NCI-H2081 treated with DMSO at 0.1 percent for 48 hours (cell line): ENCODE measurements around the gene NT5C3A.
A peak's percentile ranks its signal among the peaks of the same experiment; 100 is the strongest.

Source experiments
- DNase-seq: peaks from one replicate; lab custom pipeline; 2025; lab: John Stamatoyannopoulos, UW

The NT5C3A gene

DNA sequence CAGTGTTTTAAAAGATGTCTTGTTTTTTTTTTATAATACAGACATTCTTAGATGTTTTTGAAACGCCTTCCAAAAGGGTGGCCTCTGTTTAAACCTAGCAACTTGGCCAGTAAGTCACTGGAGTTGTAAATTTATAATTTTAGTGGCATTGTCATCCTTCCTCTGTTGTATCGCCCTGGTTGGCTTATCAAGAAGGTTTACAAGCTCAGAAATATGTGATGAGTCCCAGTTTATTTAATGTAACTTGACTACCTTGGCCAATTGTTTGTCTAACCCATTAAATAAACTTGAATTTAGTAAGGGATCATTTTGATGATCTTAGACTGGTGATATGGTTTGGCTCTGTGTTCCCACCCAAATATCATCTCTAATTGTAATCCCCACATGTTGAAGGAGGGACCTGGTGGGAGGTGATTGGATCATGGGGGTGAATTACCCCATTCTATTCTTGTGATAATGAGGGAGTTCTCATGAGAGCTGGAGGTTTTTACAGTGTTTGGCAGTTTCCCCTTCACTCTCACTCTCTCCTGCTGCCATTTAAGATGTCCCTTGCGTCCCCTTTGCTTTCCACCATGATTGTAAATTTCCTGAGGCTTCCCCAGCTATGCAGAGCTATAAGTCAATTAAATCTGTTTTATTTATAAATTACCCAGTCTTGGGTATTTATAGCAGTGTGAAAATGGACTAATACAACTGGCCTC is 13.4 kb upstream of the NT5C3A start:
- DNase-seq = no peak

DNA sequence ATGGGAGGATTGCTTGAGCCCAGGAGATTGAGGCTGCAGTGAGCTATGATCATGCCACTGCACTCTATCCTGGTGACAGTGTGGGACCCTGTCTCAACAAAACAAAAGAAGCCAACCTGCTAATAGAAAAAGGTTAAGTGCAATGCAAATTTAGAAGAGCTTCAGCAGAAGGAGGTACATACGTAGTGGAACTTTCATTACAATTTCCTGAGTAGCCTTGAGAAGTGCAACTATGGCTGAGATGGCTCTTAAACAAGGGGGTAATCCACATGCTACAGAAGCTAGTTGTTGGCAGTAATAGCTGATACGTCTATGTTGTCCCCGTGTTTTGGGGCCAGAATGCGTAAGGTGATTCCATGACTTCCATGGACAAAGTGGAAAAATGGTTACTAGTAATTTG is 10.7 kb upstream of the NT5C3A start:
- DNase-seq = no peak

DNA sequence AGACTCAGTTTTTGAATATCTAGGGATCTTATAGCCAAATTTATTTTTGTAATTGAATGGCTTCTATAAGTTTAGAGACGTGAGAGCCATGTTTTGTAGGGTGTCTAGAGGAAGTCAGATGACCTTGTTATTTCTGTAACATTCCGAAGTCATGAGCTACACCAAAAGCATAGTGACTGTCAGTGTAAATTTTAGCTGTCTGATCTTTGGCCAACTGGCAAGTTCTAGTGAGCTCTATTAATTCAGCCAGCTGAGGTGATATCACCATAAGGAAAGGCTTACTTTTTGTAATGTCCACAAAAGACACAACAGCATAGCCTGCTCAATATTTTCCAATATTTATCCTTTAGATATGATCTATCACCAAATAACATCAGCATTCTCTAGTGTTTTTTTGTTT is 9.9 kb upstream of the NT5C3A start:
- no peak for DNase-seq

DNA sequence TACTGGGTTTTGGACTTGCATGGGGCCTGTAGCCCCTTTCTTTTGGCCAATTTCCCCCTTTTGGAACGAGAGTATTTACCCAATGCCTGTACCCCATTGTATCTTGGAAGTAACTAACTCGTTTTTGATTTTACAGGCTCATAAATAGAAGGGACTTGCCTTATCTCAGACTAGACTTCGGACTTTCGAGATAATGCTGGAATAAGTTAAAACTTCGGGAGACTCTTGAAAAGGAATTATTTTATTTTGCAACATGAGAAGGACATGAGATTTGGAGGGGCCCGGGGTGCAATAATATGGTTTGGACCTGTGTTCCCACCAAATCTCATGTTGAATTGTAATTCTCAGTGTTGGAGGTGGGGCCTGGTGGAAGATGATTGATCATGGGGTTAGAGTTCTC is 8.3 kb upstream of the NT5C3A start:
- no peak for DNase-seq

DNA sequence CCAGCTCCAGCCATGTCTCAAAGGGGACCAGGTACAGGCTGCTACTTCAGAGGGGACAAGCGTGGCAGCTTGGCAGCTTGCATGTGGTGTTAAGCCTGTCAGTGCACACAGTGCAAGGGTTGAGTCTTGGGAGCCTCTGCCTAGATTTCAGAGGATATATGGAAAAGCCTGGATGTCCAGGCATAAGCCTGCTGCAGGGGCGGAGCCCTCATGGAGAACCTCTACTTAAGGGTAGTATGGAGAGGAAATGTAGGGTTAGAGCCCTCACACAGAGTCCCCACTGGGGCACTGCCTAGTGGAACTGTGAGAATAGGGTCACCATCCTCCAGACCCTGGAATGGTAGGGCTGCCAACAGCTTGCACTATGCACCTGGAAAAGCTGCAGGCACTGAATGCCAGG is 7.7 kb upstream of the NT5C3A start:
- no peak for DNase-seq

DNA sequence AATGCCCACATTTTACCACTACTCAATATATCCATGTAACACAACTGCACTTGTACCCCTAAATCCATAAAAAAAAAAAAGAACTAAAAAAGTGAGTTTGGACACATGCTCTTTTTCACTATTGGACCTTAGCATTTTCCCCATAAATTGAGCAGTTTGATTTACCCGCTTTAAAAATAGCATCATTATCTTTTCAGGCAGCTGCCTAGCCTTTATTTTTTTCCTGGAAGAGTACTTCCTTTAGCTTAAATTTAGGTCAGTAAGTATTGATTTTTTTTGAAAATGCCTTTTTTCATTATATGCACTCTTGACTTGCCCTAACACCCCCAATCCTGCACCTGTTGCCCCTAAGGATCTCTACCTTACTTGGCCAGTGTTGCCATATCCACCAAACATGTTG is 5.3 kb upstream of the NT5C3A start:
- no peak for DNase-seq

DNA sequence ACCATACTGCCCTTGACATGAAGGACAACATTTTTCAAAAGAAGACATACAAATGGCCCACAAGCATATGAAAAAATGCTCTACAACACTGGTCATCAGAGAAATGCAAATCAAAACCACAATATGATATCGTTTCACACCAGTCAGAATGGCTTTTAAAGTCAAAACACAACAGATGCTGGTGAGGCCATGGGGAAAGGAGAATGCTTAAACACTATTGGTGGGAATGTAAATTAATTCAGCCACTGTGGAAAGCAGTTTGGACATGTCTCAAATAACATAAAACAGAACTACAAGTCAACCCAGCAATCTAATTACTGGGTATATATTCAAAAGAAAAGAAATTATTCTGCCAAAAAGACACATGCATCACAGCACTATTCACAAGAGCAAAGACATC is 4.2 kb upstream of the NT5C3A start:
- DNase-seq = no peak

DNA sequence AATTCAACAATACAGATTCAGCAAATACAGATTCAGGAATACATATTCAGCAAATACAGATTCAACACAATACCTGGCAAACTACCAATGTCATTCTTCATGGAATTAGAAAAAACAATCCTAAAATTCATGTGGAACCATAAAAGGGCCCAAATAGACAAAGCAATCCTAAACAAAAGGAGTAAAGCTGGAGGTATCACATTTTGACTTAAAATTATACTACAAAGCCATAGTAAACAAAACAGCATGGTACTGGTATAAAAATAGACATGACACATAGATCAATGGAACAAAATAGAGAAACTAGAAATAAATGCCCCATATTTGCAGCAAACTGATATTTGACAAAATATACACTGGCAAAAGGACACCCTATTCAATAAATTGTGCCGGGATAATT is 3.4 kb upstream of the NT5C3A start:
- no peak for DNase-seq

DNA sequence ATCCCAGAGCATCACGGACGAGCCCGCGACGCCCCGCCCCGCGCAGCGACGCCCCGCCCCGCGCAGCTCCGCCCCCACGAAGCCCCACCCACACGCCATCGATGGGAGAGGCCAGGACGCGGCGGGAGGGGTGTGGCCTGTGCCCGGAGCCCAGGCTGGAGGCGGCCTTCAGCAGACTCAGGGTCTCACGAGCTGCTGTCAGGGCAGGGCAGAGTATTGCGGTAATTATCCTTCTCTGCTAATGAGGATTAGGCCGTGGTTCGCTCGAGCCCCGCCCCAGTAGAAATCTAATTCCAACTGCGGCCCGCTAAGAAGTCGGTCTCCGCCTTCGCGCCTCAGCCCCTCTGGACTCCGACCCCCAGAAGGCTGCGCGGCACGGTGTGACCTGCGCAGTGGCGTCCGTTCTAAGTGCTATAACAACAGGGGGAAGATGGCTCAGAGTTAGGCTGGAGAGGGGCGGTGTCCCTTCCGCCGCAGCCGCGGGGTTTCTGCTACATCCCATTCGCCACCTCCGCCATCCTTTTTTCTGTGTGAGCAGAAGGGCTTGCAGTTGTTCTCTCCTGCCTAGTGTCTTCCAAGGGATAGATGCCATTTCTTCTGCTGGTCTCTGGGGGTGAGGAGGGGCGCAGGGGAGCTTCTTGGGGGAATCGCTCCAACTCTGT is 337 bp upstream of the NT5C3A start:
- peak; percentile 78 for DNase-seq

DNA sequence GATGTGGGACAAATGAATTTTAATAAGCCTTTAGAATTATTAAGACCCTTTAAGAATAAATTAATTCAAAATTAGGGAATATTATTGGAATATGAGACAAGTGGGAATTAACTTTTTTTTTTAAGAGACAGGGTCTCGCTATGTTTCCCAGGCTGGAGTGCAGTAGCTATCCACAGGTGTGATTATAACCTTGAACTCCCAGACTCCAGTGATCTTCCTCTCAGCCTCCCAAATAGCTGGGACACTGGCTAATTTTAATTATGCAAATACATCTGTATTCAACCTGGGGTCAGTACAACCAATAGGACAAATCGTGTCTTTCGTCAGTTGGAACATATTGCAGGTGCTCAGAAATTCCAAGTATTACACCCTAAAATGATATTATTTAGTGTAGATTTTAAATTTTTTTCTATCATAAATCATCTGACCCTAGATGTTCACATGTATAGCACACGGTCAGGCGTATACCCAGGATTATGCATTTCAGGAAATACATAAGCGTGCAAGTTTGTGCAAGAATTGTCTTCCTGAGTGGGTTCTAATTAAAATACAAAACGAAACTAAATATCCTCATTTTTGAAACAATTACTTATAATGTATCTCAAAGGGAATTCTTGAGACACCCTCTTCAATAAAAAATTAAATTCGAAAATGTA is 1.2 kb downstream of the NT5C3A start:
- no peak for DNase-seq

DNA sequence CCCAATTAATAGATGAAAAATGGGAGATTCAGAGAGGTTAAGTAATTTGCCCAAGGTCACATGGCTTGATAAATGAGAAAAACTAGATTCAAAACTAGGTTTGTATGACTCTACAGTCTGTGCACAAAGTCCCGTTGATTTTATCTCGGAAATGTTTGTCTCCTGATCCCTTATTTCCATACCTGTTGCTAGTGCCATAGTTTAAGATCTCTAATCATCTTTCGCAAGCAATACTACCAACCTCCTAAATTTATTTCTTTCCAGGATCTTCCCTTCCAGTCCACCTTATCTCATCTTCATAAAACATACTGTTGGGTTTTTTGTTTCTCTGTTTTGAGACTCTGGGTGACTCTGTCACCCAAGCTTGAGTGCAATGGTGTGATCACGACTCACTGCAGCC is 2.9 kb downstream of the NT5C3A start:
- DNase-seq = no peak

DNA sequence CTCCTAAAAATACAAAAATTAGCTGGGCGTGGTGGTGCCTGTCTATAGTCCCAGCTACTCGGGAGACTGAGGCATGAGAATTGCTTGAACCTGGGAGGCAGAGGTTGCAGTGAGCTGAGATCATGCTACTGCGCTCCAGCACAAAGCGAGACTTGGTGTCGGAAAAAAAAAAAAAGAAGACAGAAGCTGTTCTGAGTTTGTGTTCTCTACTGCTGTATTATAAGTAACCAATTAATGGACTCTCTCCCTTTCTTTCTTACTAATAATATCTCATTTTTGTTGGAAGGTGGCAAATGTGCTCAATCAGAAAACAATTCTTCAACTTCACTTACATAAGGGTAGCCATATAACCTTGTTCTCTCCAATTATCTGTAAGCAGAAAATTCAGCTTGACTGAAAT is 7.4 kb downstream of the NT5C3A start:
- DNase-seq = no peak

DNA sequence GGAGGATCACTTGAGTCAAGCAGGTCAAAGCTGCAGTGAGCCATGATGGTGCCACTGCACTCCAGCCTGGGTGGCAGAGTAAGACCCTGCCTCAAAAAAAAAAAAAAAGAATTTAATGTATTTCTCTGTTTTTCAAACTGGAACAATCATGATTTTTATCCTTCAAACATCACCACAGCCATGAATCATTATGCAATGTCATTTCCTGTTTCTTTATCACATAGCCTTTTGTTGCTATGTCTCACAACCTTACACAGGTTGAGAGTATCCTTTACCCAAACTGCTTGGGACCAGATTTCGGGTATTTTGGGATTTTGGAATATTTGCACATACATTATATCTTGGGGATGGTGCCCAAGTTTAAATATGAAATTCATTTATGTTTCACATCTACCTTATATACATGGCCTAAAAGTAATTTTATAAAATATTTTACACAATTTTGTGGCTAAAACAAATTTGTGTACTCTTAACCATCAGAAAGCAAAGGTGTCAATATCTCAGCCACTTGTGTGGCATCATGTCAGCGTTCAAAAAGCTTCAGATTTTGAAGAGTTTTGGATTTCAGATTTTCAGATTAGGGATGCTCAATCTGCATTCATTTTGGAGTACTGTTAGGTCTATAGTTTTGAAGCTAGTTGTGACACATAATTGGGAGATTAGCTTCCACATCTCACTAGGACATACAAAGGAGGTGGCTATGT is 8.2 kb downstream of the NT5C3A start:
- no peak for DNase-seq

DNA sequence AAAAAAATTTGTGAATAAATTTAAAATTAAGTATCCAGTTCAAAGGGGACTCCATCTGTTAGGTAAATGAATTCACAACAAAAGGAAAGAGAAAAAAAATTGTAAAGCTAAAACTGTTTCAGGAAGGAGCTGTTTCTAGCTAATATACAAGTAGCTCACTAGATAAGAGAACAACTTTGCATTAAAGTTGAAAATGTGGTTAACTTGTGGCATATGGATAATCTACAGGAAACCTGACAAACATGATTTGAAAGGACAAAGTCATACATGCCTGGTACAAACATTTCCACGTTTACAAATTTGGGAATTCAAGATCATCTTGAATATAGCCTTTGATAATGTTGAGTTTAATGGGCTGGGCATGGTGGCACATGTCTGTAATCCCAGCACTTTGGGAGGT is 8.9 kb downstream of the NT5C3A start:
- DNase-seq = no peak

DNA sequence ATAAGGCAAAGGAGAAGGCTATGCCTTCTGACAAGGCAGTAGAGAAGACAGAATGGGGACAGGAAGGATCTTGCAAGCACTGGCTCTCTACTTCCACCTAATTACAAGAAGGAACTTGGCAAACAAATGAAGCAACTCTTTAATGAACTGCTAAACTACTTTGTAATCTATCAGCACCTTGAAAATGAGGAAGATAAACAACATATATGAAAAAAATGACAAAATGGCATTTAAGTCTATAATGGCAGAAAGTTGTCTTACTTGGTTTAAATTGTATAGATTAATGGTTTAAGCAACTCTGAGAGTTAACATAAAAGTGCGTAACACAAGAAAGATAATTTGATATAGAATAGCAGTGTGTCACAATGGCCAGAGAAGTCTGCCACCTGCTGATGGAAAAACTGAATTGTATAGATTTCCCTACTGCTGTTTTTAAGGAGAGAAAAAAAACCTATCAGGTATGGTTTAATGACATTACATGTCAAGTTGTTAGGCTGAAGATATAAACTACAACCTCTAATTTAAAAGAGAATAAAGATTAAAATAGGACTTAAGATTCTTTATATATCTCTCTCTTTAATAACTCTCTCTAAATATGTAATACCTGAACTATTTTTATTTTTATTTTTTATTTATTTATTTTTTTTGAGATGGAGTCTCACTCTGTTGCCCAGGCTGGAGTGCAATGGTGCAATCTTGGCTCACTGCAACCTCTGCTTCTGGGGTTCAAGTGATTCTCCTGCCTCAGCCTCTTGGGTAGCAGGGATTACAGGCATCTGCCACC is 11.8 kb downstream of the NT5C3A start:
- no peak for DNase-seq

DNA sequence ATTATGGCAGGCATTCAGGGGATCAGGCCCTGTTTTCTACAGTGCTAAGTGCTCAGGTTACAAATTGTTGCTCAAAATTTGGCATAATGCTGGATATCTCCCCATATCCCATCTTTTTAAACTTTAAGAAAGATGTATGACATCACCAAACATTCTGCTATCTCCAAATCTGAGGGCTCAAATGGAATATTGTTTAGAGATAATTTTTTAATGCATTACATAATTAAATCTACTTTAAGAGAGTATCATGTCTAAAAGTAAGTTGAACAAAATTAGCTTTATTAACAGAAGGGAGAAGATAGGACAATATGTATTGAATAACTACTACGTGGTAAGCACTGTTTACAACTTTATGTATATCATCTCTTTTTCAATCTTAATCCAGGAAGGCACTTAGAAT is 13.9 kb downstream of the NT5C3A start:
- DNase-seq = no peak

DNA sequence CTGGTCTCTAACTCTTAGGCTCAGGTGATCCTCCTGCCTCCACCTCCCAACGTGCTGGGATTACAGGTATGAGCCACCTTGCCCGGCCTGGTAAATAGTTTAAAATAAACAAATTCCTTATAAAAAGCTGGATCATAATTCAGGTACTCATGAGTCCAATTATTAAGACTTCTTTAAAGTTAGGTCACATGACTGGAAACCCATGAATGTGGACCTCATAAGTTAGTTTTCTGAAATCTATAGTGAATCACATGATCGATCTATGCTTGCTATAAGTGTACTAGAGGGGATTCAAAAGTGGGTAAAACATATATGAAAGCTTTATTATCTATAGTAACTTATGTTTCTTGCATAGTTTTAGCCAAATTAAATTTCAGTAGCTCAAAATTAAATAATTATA is 14.3 kb downstream of the NT5C3A start:
- no peak for DNase-seq

DNA sequence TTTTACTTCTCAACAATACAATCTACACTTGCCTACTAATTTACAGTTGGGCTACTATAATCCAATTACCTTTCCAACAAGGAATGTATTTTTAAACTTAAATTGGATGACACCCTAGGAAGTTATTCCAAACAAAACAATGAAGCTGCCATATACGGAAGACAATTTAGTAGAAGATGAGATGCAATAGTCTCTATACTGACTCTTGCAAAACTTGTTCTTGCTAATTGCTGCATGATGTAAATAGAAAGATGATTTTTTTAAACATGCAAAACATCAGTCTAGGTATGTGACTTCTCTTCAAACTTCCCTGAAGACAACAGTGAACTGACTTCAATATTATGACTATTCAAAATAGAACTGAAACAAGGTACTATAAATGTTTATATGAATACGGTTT is 17.6 kb downstream of the NT5C3A start:
- DNase-seq = no peak

DNA sequence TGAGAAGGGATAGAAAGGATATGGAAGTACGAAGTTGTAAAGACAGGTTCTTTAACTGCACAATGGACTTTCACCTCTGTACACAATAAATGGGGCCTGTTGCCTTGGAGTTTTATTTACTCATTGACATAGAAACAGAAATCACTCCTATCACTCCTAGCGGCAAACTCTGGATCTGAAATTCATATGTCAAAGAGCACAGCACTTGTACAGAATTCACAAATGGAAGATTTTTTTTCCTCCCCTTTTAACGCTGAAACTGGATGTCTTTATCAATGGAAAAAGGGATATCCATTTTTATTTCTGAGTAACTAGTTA is 18.2 kb downstream of the NT5C3A start:
- DNase-seq = no peak

DNA sequence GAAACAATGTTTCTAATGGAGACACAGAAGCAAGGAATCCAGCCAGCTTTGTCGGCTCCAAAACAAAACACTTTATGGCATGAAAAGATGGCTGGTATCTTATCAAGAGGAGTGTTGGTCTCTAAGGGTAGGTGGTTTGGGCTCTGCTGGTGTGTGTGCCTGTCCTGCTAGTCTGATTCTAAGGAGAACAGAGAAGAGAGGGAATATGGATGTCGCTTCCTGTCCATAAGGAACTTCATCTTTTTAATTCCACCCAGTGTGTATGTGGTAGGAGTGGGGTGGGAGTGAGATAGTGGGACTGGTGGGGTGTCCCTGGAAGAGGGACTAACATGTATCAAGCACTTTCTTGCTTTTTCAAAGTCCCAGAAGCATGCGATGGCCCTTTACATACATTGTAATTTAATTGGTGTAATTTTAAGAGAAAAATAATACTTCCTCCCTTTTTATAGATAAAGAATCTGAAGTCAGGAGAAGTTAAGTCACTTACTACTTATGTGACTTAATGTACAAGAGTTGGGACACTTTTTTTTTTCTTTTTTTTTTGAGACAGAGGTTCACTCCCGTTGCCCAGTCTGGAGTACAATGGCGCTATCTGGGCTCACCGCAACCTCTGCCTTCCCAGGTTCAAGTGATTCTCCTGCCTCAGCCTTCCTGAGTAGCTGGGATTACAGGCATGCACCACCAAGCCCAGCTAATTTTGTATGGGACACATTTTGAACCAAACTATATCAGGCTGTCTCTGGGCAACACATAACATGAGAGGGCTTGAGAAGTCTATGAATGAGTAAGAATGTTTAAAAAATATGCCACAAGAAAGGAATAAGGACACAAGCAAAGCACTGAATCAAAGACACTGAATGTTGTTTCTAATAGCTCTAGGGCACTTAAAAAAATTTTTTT is 18.8 kb downstream of the NT5C3A start:
- no peak for DNase-seq
